Measurements from ENCODE around the gene CYB561D1.

CYB561D1 gene

GRCh38 chr1:109468061-109468460, 25.8 kb upstream of the CYB561D1 start:
- Histone ChIP-seq H3K27ac (ENCODE audit: low read depth, low read length) (no peak overlapping the region), H4K20me1 (ENCODE audit: control insufficient read depth, insufficient read depth, low read depth, low read length) (no peaks in the 10 kb centered on the region), H3K9me2 (replicated peaks; ENCODE audit: control insufficient read depth, low read length) (no peaks in the 10 kb centered on the region), H3K4me1 (ENCODE audit: control insufficient read depth, low read length) (no peaks in the 10 kb centered on the region), H3K4me3 (ENCODE audit: low read length) (no peak overlapping the region), H3K79me2 (ENCODE audit: control insufficient read depth, low read length) (no peaks in the 10 kb centered on the region), H3F3A (ENCODE audit: control insufficient read depth, insufficient read depth) (no peaks in the 10 kb centered on the region), H3K4me2 (ENCODE audit: low read length) (no peak overlapping the region), H3K36me3 (ENCODE audit: control insufficient read depth, low read length) (no peaks in the 10 kb centered on the region), H3K9me3 (ENCODE audit: control insufficient read depth, insufficient read depth, low read length) (no peaks in the 10 kb centered on the region), H3K27me3 (ENCODE audit: control insufficient read depth, low read length) (peaks cover 35% of the 10 kb centered on the region)
- TF ChIP-seq EZH2phosphoT487 (IDR thresholded peaks at IDR 0.05; ENCODE audit: borderline replicate concordance, low read length) (no peak), CTCF (IDR thresholded peaks at IDR 0.05; ENCODE audit: low read depth, low read length, poor library complexity, severe bottlenecking) (no peak)

GRCh38 chr1:109468903-109469302, 25.0 kb upstream of the CYB561D1 start:
- no peaks in the 10 kb centered on the region for H3F3A ChIP-seq (ENCODE audit: control insufficient read depth, insufficient read depth)
- no peaks in the 10 kb centered on the region for H3K36me3 ChIP-seq (ENCODE audit: control insufficient read depth, low read length)
- no peaks in the 10 kb centered on the region for H4K20me1 ChIP-seq (ENCODE audit: control insufficient read depth, insufficient read depth, low read depth, low read length)
- no peaks in the 10 kb centered on the region for H3K4me1 ChIP-seq (ENCODE audit: control insufficient read depth, low read length)
- H3K79me2 ChIP-seq (ENCODE audit: control insufficient read depth, low read length), result no peaks in the 10 kb centered on the region
- H3K4me2 ChIP-seq (ENCODE audit: low read length), result no peak overlapping the region
- H3K27ac ChIP-seq (ENCODE audit: low read depth, low read length), result no peak overlapping the region
- peaks cover 34% of the 10 kb centered on the region for H3K27me3 ChIP-seq (ENCODE audit: control insufficient read depth, low read length)
- TF ChIP-seq EZH2phosphoT487 (IDR thresholded peaks at IDR 0.05; ENCODE audit: borderline replicate concordance, low read length) (no peak), CTCF (IDR thresholded peaks at IDR 0.05; ENCODE audit: low read depth, low read length, poor library complexity, severe bottlenecking) (no peak)
- H3K9me2 ChIP-seq (replicated peaks; ENCODE audit: control insufficient read depth, low read length), result no peaks in the 10 kb centered on the region
- no peak overlapping the region for H3K4me3 ChIP-seq (ENCODE audit: low read length)
- no peaks in the 10 kb centered on the region for H3K9me3 ChIP-seq (ENCODE audit: control insufficient read depth, insufficient read depth, low read length)

GRCh38 chr1:109470245-109470644, 23.6 kb upstream of the CYB561D1 start:
- Histone ChIP-seq H3K4me2 (ENCODE audit: low read length) (no peak overlapping the region), H3K27me3 (ENCODE audit: control insufficient read depth, low read length) (peaks cover 31% of the 10 kb centered on the region), H3K27ac (ENCODE audit: low read depth, low read length) (no peak overlapping the region), H3K79me2 (ENCODE audit: control insufficient read depth, low read length) (no peaks in the 10 kb centered on the region), H4K20me1 (ENCODE audit: control insufficient read depth, insufficient read depth, low read depth, low read length) (no peaks in the 10 kb centered on the region), H3K4me1 (ENCODE audit: control insufficient read depth, low read length) (no peaks in the 10 kb centered on the region), H3K9me2 (replicated peaks; ENCODE audit: control insufficient read depth, low read length) (no peaks in the 10 kb centered on the region), H3F3A (ENCODE audit: control insufficient read depth, insufficient read depth) (no peaks in the 10 kb centered on the region), H3K9me3 (ENCODE audit: control insufficient read depth, insufficient read depth, low read length) (no peaks in the 10 kb centered on the region), H3K4me3 (ENCODE audit: low read length) (no peak overlapping the region), H3K36me3 (ENCODE audit: control insufficient read depth, low read length) (no peaks in the 10 kb centered on the region)
- TF ChIP-seq CTCF (IDR thresholded peaks at IDR 0.05; ENCODE audit: low read depth, low read length, poor library complexity, severe bottlenecking), result no peak
- TF ChIP-seq EZH2phosphoT487 (IDR thresholded peaks at IDR 0.05; ENCODE audit: borderline replicate concordance, low read length), result no peak

- H3K9me3 ChIP-seq (ENCODE audit: control insufficient read depth, insufficient read depth, low read length), result no peaks in the 10 kb centered on the region
Observed at GRCh38 chr1:109472779-109473178, 21.1 kb upstream of the CYB561D1 start.

More at GRCh38 chr1:109472779-109473178, 21.1 kb upstream of the CYB561D1 start:
- TF ChIP-seq CTCF (IDR thresholded peaks at IDR 0.05; ENCODE audit: low read depth, low read length, poor library complexity, severe bottlenecking) (no peak), EZH2phosphoT487 (IDR thresholded peaks at IDR 0.05; ENCODE audit: borderline replicate concordance, low read length) (no peak)
- Histone ChIP-seq H3K4me2 (ENCODE audit: low read length) (no peak overlapping the region), H3K4me1 (ENCODE audit: control insufficient read depth, low read length) (no peaks in the 10 kb centered on the region), H3K79me2 (ENCODE audit: control insufficient read depth, low read length) (no peaks in the 10 kb centered on the region), H3K36me3 (ENCODE audit: control insufficient read depth, low read length) (no peaks in the 10 kb centered on the region), H3F3A (ENCODE audit: control insufficient read depth, insufficient read depth) (no peaks in the 10 kb centered on the region), H3K27ac (ENCODE audit: low read depth, low read length) (no peak overlapping the region), H3K9me2 (replicated peaks; ENCODE audit: control insufficient read depth, low read length) (no peaks in the 10 kb centered on the region), H4K20me1 (ENCODE audit: control insufficient read depth, insufficient read depth, low read depth, low read length) (no peaks in the 10 kb centered on the region), H3K4me3 (ENCODE audit: low read length) (no peak overlapping the region), H3K27me3 (ENCODE audit: control insufficient read depth, low read length) (peaks cover 42% of the 10 kb centered on the region)

All from DOHH2 (cell line).